Measurements from ENCODE around the gene MAPK7. TPM values are rescaled to one million over a fixed set of nuclear protein-coding genes. Genes with fewer than 3 reads are reported as not detected.
A peak's percentile ranks its signal among the peaks of the same experiment; 100 is the strongest.

Gene MAPK7
- total RNA-seq, 1 experiment from 2014 or later = 20.8 TPM

- intact Hi-C loops (cut with micrococcal nuclease; ENCODE audit: unreplicated experiment) = loop anchor here (2.0 kb wide), 1 partner anchor 403 kb away; no protein-coding TSS in a partner anchor
- TF ChIP-seq CTCF (IDR thresholded peaks at IDR 0.05; ENCODE audit: insufficient read depth in 1 of 2, low read depth in 1 of 2, low read length in 1 of 2, severe bottlenecking in 1 of 2, unreplicated experiment in 1 of 2) = no peak
- BruUV-seq (replicated peaks) = no TSS peak
- Mint-ChIP-seq H3K27me3 (ENCODE audit: insufficient read depth, unreplicated experiment) (no peaks in the 10 kb centered on the region), H3K4me3 (ENCODE audit: unreplicated experiment) (peak overlapping the region; percentile 80), H3K4me1 (ENCODE audit: low read depth, unreplicated experiment) (no peaks in the 10 kb centered on the region), H3K36me3 (ENCODE audit: insufficient read depth, unreplicated experiment) (no peaks in the 10 kb centered on the region), H3K27ac (ENCODE audit: unreplicated experiment) (no peak overlapping the region), H3K9me3 (ENCODE audit: unreplicated experiment) (no peaks in the 10 kb centered on the region)
- no peak for DNase-seq
- CTCF ChIA-PET = interaction anchor here (0.6 to 2.4 kb wide), 17 partner anchors 10 to 1170 kb away, joined by 3 to 69 read pairs (median 4); partner anchors contain the start of genes ALDH3A2 and MAPK7
- H3K9me3 ChIP-seq = no peaks in the 10 kb centered on the region
- POLR2A ChIA-PET = interaction anchor here (1.0 to 3.1 kb wide), 2 partner anchors 10 to 14 kb away, joined by 3 to 30 read pairs; partner anchors contain the start of gene MAPK7
- no peak overlapping the region for H3K4me3 ChIP-seq (ENCODE audit: low read depth, low read length)
- peaks cover 6% of the 10 kb centered on the region for H3K4me1 ChIP-seq
- H3K36me3 ChIP-seq (ENCODE audit: control insufficient read depth, insufficient read depth, low read length) = no peaks in the 10 kb centered on the region
- no peaks in the 10 kb centered on the region for H3K27me3 ChIP-seq (replicated peaks; ENCODE audit: control insufficient read depth, insufficient read depth, low read length)
Measured at GRCh38 chr17:19363460-19364035, 14.8 kb upstream of the MAPK7 start.

- Histone ChIP-seq H3K4me3 (ENCODE audit: low read depth, low read length) (no peak overlapping the region), H3K9me3 (no peaks in the 10 kb centered on the region), H3K36me3 (ENCODE audit: control insufficient read depth, insufficient read depth, low read length) (no peaks in the 10 kb centered on the region), H3K4me1 (peaks cover 11% of the 10 kb centered on the region), H3K27me3 (replicated peaks; ENCODE audit: control insufficient read depth, insufficient read depth, low read length) (no peaks in the 10 kb centered on the region)
- POLR2A ChIA-PET = interaction anchor here (0.6 to 1.2 kb wide), 2 partner anchors 13 to 25 kb away, joined by 3 to 5 read pairs; no protein-coding TSS in a partner anchor
- CTCF ChIA-PET = interaction anchor here (0.9 to 1.7 kb wide), 2 partner anchors 13 to 82 kb away, joined by 4 to 10 read pairs; partner anchors contain the start of gene MAPK7
- no TSS peak for BruUV-seq (replicated peaks)
- peaks cover 6% of the 10 kb centered on the region for H3K4me1 Mint-ChIP-seq (ENCODE audit: low read depth, unreplicated experiment)
- no peak overlapping the region for H3K27ac Mint-ChIP-seq (ENCODE audit: unreplicated experiment)
- H3K36me3 Mint-ChIP-seq (ENCODE audit: insufficient read depth, unreplicated experiment) = no peaks in the 10 kb centered on the region
- no peaks in the 10 kb centered on the region for H3K27me3 Mint-ChIP-seq (ENCODE audit: insufficient read depth, unreplicated experiment)
- DNase-seq = no peak
- H3K4me3 Mint-ChIP-seq (ENCODE audit: unreplicated experiment) = no peak overlapping the region
- no peak for TF ChIP-seq CTCF (IDR thresholded peaks at IDR 0.05; ENCODE audit: insufficient read depth in 1 of 2, low read depth in 1 of 2, low read length in 1 of 2, severe bottlenecking in 1 of 2, unreplicated experiment in 1 of 2)
- H3K9me3 Mint-ChIP-seq (ENCODE audit: unreplicated experiment) = no peaks in the 10 kb centered on the region
- intact Hi-C loops (cut with micrococcal nuclease; ENCODE audit: unreplicated experiment) = no loop called here
Measured at GRCh38 chr17:19364699-19365498, 13.4 kb upstream of the MAPK7 start.

GRCh38 chr17:19365499-19365817 lies 12.8 kb upstream of the MAPK7 start:
- POLR2A ChIA-PET = interaction anchor here (0.6 kb wide), 1 partner anchor 26 kb away, joined by 3 read pairs; no protein-coding TSS in a partner anchor
- Histone ChIP-seq H3K4me3 (ENCODE audit: low read depth, low read length) (no peak overlapping the region), H3K27me3 (replicated peaks; ENCODE audit: control insufficient read depth, insufficient read depth, low read length) (no peaks in the 10 kb centered on the region), H3K36me3 (ENCODE audit: control insufficient read depth, insufficient read depth, low read length) (no peaks in the 10 kb centered on the region), H3K9me3 (no peaks in the 10 kb centered on the region), H3K4me1 (peaks cover 11% of the 10 kb centered on the region)
- intact Hi-C loops (cut with micrococcal nuclease; ENCODE audit: unreplicated experiment) = no loop called here
- DNase-seq = peak in 1 of 2 experiments; percentile 12
- BruUV-seq (replicated peaks) = no TSS peak
- Mint-ChIP-seq H3K27ac (ENCODE audit: unreplicated experiment) (no peak overlapping the region), H3K9me3 (ENCODE audit: unreplicated experiment) (no peaks in the 10 kb centered on the region), H3K4me3 (ENCODE audit: unreplicated experiment) (no peak overlapping the region), H3K4me1 (ENCODE audit: low read depth, unreplicated experiment) (peaks cover 6% of the 10 kb centered on the region), H3K27me3 (ENCODE audit: insufficient read depth, unreplicated experiment) (no peaks in the 10 kb centered on the region), H3K36me3 (ENCODE audit: insufficient read depth, unreplicated experiment) (no peaks in the 10 kb centered on the region)
- no peak for TF ChIP-seq CTCF (IDR thresholded peaks at IDR 0.05; ENCODE audit: insufficient read depth in 1 of 2, low read depth in 1 of 2, low read length in 1 of 2, severe bottlenecking in 1 of 2, unreplicated experiment in 1 of 2)
- CTCF ChIA-PET = interaction anchor here (1.7 kb wide), 1 partner anchor 12 kb away, joined by 10 read pairs; the partner anchor contains the start of gene MAPK7
